H1 (cell line): ENCODE data around the gene GNG12. TPM values are rescaled to one million over a fixed set of nuclear protein-coding genes. Genes with fewer than 3 reads are reported as not detected.

ENCODE experiments used
- CTCF ChIA-PET: fragments of 300-600 bp; sonication (Branson Sonifier 250); formaldehyde crosslinking; loops from one replicate; lab custom pipeline; 2021; ENCODE audit not compliant: partially characterized antibody; lab: Charles Lee
- POLR2A ChIA-PET: fragments of 300-600 bp; sonication (Branson Sonifier 250); formaldehyde crosslinking; loops from one replicate; lab custom pipeline; 2021; ENCODE audit warnings: inconsistent platforms; ENCODE audit not compliant: partially characterized antibody; lab: Charles Lee
- DNase-seq, 2 experiments: peaks; one replicate each; pipeline versions ENCODE4 v3.0.0 to v3.0.0-alpha.2; 2010 to 2022; ENCODE audit warnings: low spot score in 2 of 2, low read depth in 1 of 2, mixed read lengths in 1 of 2
- FAIRE-seq: peaks from 2 replicates; lab custom pipeline; 2011; peaks lifted over from hg19 to GRCh38; lab: Jason Lieb, UNC
- H2AFZ ChIP-seq: 2 replicates; pipeline ENCODE4 v1.8.1; 2012; ENCODE audit warnings: low read length, inconsistent platforms
- H2AK5ac ChIP-seq: 2 replicates; pipeline ENCODE4 v1.6.1; 2013; ENCODE audit warnings: low read depth, low read length
- H2BK120ac ChIP-seq: replicated peaks from 2 replicates; pipeline ENCODE3; 2013; ENCODE audit warnings: low read depth, low read length, inconsistent platforms
- H2BK12ac ChIP-seq: 2 replicates; pipeline ENCODE4 v1.6.1; 2013; ENCODE audit warnings: low read depth, low read length
- H2BK15ac ChIP-seq: 2 replicates; pipeline ENCODE4 v1.6.1; 2013; ENCODE audit warnings: low read length
- H2BK20ac ChIP-seq: 2 replicates; pipeline ENCODE4 v1.6.1; 2013; ENCODE audit warnings: low read length
- H2BK5ac ChIP-seq: 2 replicates; pipeline ENCODE4 v1.6.1; 2013; ENCODE audit warnings: low read depth, low read length
- H3K14ac ChIP-seq: 2 replicates; pipeline ENCODE4 v1.6.1; 2013; ENCODE audit warnings: inconsistent platforms; ENCODE audit not compliant: insufficient read length
- H3K18ac ChIP-seq: 2 replicates; pipeline ENCODE4 v1.6.1; 2013; ENCODE audit warnings: low read length; ENCODE audit errors: extremely low read depth
- H3K23ac ChIP-seq: 2 replicates; pipeline ENCODE4 v1.6.1; 2013; ENCODE audit warnings: inconsistent platforms; ENCODE audit not compliant: insufficient read length
- H3K23me2 ChIP-seq: 2 replicates; pipeline ENCODE4 v1.6.1; 2013; ENCODE audit warnings: low read depth, low read length
- H3K27ac ChIP-seq: 2 replicates; pipeline ENCODE4 v1.6.1; 2011; ENCODE audit warnings: low read depth, low read length, inconsistent platforms
- H3K27me3 ChIP-seq, 4 experiments: replicated peaks in 1 of 4; 1 replicate in 1 of 4; 2 replicates in 3 of 4; pipeline versions ENCODE4 v1.6.1 to v1.8.1; 2011 to 2013; ENCODE audit warnings: low read length in 3 of 4, mild to moderate bottlenecking in 3 of 4, inconsistent platforms in 2 of 4, mixed read lengths in 2 of 4, moderate library complexity in 1 of 4; ENCODE audit not compliant: control insufficient read depth in 3 of 4, insufficient read depth in 3 of 4; ENCODE audit errors: extremely low read depth in 1 of 4
- H3K36me3 ChIP-seq, 4 experiments: 2 replicates each; pipeline versions ENCODE4 v1.6.1 to v1.8.1; 2011 to 2013; ENCODE audit warnings: mild to moderate bottlenecking in 4 of 4, low read length in 3 of 4, moderate library complexity in 2 of 4, control low read depth in 1 of 4, inconsistent platforms in 1 of 4; ENCODE audit not compliant: insufficient read depth in 4 of 4, control insufficient read depth in 2 of 4
- H3K4ac ChIP-seq: replicated peaks from 2 replicates; pipeline ENCODE3; 2013; ENCODE audit warnings: low read length, low read depth, mixed read lengths, inconsistent platforms; ENCODE audit not compliant: insufficient read length
- H3K4me1 ChIP-seq, 4 experiments: replicated peaks in 1 of 4; 1 replicate in 1 of 4; 2 replicates in 3 of 4; pipeline versions ENCODE4 v1.6.1 to v1.8.1; 2011 to 2013; ENCODE audit warnings: low read length in 3 of 4, inconsistent platforms in 2 of 4, mixed read lengths in 1 of 4; ENCODE audit not compliant: insufficient read depth in 4 of 4, control insufficient read depth in 3 of 4
- H3K4me2 ChIP-seq, 2 experiments: 2 replicates each; pipeline versions ENCODE4 v1.6.1 to v1.8.1; 2011 to 2013; ENCODE audit warnings: low read depth in 2 of 2, low read length in 2 of 2, control low read depth in 1 of 2, inconsistent platforms in 1 of 2, mild to moderate bottlenecking in 1 of 2; ENCODE audit not compliant: insufficient read depth in 1 of 2
- H3K4me3 ChIP-seq, 4 experiments: fragments of 200-600, 300-600 bp in 1 of 4; sonication (generic), shearing (Covaris generic), sonication (Bioruptor Twin) in 1 of 4; 2 replicates each; pipeline versions ENCODE4 v1.5.1 to v1.8.1; 2011 to 2016; ENCODE audit warnings: low read length in 4 of 4, low read depth in 3 of 4, control low read depth in 2 of 4, inconsistent platforms in 2 of 4, mild to moderate bottlenecking in 2 of 4, mixed read lengths in 1 of 4, moderate library complexity in 1 of 4; ENCODE audit not compliant: insufficient read depth in 2 of 4; ENCODE audit errors: extremely low read depth in 1 of 4
- H3K56ac ChIP-seq: replicated peaks from 2 replicates; pipeline ENCODE3; 2013; ENCODE audit warnings: low read depth, mild to moderate bottlenecking, mixed read lengths, low read length, inconsistent platforms; ENCODE audit not compliant: insufficient read length
- H3K79me1 ChIP-seq: 2 replicates; pipeline ENCODE4 v1.6.1; 2013; ENCODE audit warnings: low read depth, low read length, control low read depth
- H3K79me2 ChIP-seq, 2 experiments: 2 replicates each; pipeline versions ENCODE4 v1.6.1 to v1.8.1; 2012 to 2013; ENCODE audit warnings: low read length in 2 of 2, mild to moderate bottlenecking in 2 of 2, inconsistent platforms in 1 of 2; ENCODE audit not compliant: insufficient read depth in 2 of 2, control insufficient read depth in 1 of 2
- H3K9ac ChIP-seq, 4 experiments: replicated peaks in 1 of 4; 1 replicate in 1 of 4; 2 replicates in 3 of 4; pipeline versions ENCODE4 v1.6.1 to v1.8.1; 2011 to 2013; ENCODE audit warnings: low read depth in 3 of 4, low read length in 3 of 4, control low read depth in 2 of 4, mild to moderate bottlenecking in 2 of 4, moderate library complexity in 2 of 4, inconsistent platforms in 1 of 4; ENCODE audit errors: extremely low read depth in 1 of 4
- H3K9me3 ChIP-seq, 2 experiments: 2 replicates each; pipeline versions ENCODE4 v1.6.1 to v1.8.1; 2012 to 2013; ENCODE audit warnings: mild to moderate bottlenecking in 2 of 2, moderate library complexity in 2 of 2, control low read depth in 1 of 2, inconsistent platforms in 1 of 2, low read depth in 1 of 2, low read length in 1 of 2, mixed read lengths in 1 of 2; ENCODE audit not compliant: insufficient read depth in 2 of 2
- H4K20me1 ChIP-seq, 2 experiments: replicated peaks in 1 of 2; 2 replicates each; pipeline versions ENCODE3 to v1.8.1; 2011 to 2013; ENCODE audit warnings: inconsistent platforms in 2 of 2, low read length in 2 of 2, mild to moderate bottlenecking in 1 of 2; ENCODE audit not compliant: insufficient read depth in 2 of 2, control insufficient read depth in 1 of 2
- H4K5ac ChIP-seq: 2 replicates; pipeline ENCODE4 v1.6.1; 2013; ENCODE audit warnings: low read length, low read depth, mixed read lengths, inconsistent platforms; ENCODE audit not compliant: insufficient read length
- H4K8ac ChIP-seq: 2 replicates; pipeline ENCODE4 v1.8.0; 2013; ENCODE audit warnings: mild to moderate bottlenecking, moderate library complexity, low read length, inconsistent platforms; ENCODE audit not compliant: insufficient read depth; ENCODE audit errors: extremely low read depth
- H4K91ac ChIP-seq: replicated peaks from 2 replicates; pipeline ENCODE3; 2013; ENCODE audit warnings: low read length, mixed read lengths, inconsistent platforms; ENCODE audit not compliant: insufficient read length
- JUN ChIP-seq: IDR thresholded peaks from 2 replicates; pipeline ENCODE4 v1.6.1; 2011; ENCODE audit warnings: low read depth, mild to moderate bottlenecking, improper control_type of control experiment, low read length
- KDM1A ChIP-seq: fragments of 200-600, 300-600 bp; sonication (generic); IDR thresholded peaks from 2 replicates; pipeline ENCODE4 v1.7.1; 2016; ENCODE audit warnings: mild to moderate bottlenecking, low read length, borderline replicate concordance
- POLR2AphosphoS5 ChIP-seq: IDR thresholded peaks from 2 replicates; pipeline ENCODE4 v1.6.1; 2011; ENCODE audit warnings: low read depth, low read length
- WGBS, 2 experiments: shearing (Covaris generic) in 1 of 2; methylation state at CpG; one replicate each; pipeline versions ENCODE4 v1.1.6 to v1.1.7; 2013 to 2015; ENCODE audit warnings: low lambda C conversion rate in 2 of 2, mixed read lengths in 2 of 2, inconsistent platforms in 1 of 2, low coverage in 1 of 2, missing lambda C conversion rate in 1 of 2; ENCODE audit not compliant: insufficient replicate concordance in 2 of 2, insufficient coverage in 1 of 2, insufficient read length in 1 of 2; ENCODE audit errors: extremely low coverage in 1 of 2, missing lambda C conversion rate in 1 of 2; 5-methylcytosine and 5-hydroxymethylcytosine counted together
- polyA plus RNA-seq, 7 experiments: library from polyadenylated mRNA; depleted of rRNA in 3 of 7; stranded (reverse) in 5 of 7; unstranded in 2 of 7; fragments of >200 nt in 5 of 7; fragments of 200-250 nt in 2 of 7; gene quantifications; 1 replicate in 5 of 7; 2 replicates in 1 of 7; 4 replicates in 1 of 7; pipeline versions ENCODE4 v1.2.1 to v1.2.3, GENCODE V29; 2011 to 2013; ENCODE audit warnings: missing spikeins in 2 of 7, mixed read lengths in 2 of 7
- total RNA-seq: library from RNA; stranded (reverse); fragmentation: NEBNext Ultra II Directional; extraction: Animal tissue kit (Norgen Biotek cat#: 25700); gene quantifications from 2 replicates; pipeline ENCODE4 v1.2.1, GENCODE V29; 2021

Gene GNG12
- total and polyA plus RNA-seq, 2 of the 8 experiments (the other 6 are each of a cell fraction or from before 2014, with no cell fraction given), result 11.4 to 35.8 TPM

GRCh38 chr1:67818725-67819301 is 14.5 kb downstream of the GNG12 start:
- Histone ChIP-seq H3K14ac (no peak overlapping the region), H3K4me3 (no peak overlapping the region), H3K27me3 (no peaks in the 10 kb centered on the region), H2BK120ac (no peak overlapping the region), H3K23ac (no peak overlapping the region), H2BK15ac (no peak overlapping the region), H3K36me3 (no peaks in the 10 kb centered on the region), H4K91ac (no peak overlapping the region), H3K4me2 (no peak overlapping the region), H4K5ac (no peak overlapping the region), H2BK5ac (no peak overlapping the region), H4K20me1 (peaks cover 1 to 2% of the 10 kb centered on the region in 2 experiments), H3K79me2 (0 out of 4 replicates have a peak, but pooled peaks cover 0 to 4% of the 10 kb centered on the region in 2 experiments), H3K4me1 (peaks cover 0 to 4% (median 0%) of the 10 kb centered on the region in 4 experiments; a peak in 5 of 7 replicates), H3K9me3 (no peaks in the 10 kb centered on the region), H2AFZ (no peak overlapping the region), H3K79me1 (no peaks in the 10 kb centered on the region; the same call in 1 of the 2 replicates), H3K4ac (no peak overlapping the region), H2AK5ac (peak overlapping the region; percentile 42; the same call in 1 of the 2 replicates), H3K27ac (no peak overlapping the region), H3K56ac (no peak overlapping the region), H3K23me2 (no peaks in the 10 kb centered on the region), H2BK20ac (no peak overlapping the region), H3K18ac (no peak overlapping the region), H4K8ac (no peak overlapping the region), H3K9ac (no peak overlapping the region), H2BK12ac (no peak overlapping the region)
- TF ChIP-seq POLR2AphosphoS5, result no peak
- TF ChIP-seq JUN, result no peak
- peak; percentile 76; the same call in 1 of the 2 replicates for TF ChIP-seq KDM1A
- FAIRE-seq (no peak), DNase-seq (no peak)
- CTCF ChIA-PET, result interaction anchor here (0.6 to 1.5 kb wide), 4 partner anchors 14 to 133 kb away, joined by 3 to 4 read pairs (median 4); no protein-coding TSS in a partner anchor
- POLR2A ChIA-PET, result interaction anchor here (0.9 kb wide), 1 partner anchor 13 kb away, joined by 3 read pairs; no protein-coding TSS in a partner anchor
- 81% methylated on average over 8 of the region's 8 CpGs; no CpG with 5 or more reads in 1 of the 2 experiments for WGBS, 2 experiments
